HepG2 (cell line): Measurements from ENCODE around the gene PISD. TPM values are rescaled to one million over a fixed set of nuclear protein-coding genes. Genes with fewer than 3 reads are reported as not detected.

ENCODE experiments used
- ARHGAP35 ChIP-seq: sonication (generic); formaldehyde crosslinking; IDR thresholded peaks from 2 replicates; pipeline ENCODE4 v1.9.0; 2022; ENCODE audit warnings: mild to moderate bottlenecking, inconsistent platforms, moderate library complexity, missing genetic modification reagents, borderline replicate concordance
- CREB1 ChIP-seq, 2 experiments: fragments of 450-650 bp in 1 of 2; IDR thresholded peaks; 2 replicates each; pipeline ENCODE4 v1.6.1; 2016 to 2017; ENCODE audit warnings: control low read depth in 1 of 2, mild to moderate bottlenecking in 1 of 2, missing compliant biosample characterization in 1 of 2, missing genetic modification characterization in 1 of 2
- ERF ChIP-seq: IDR thresholded peaks from 2 replicates; pipeline ENCODE4 v1.6.1; 2018; ENCODE audit warnings: missing biosample characterization, missing genetic modification reagents
- FLYWCH1 ChIP-seq: sonication (generic); formaldehyde crosslinking; IDR thresholded peaks from 2 replicates; pipeline ENCODE4 v1.8.1; 2023; ENCODE audit warnings: mild to moderate bottlenecking, missing genetic modification reagents
- GTF3A ChIP-seq: sonication (generic); formaldehyde crosslinking; conservative IDR thresholded peaks from 2 replicates; pipeline ENCODE4 v1.4.0; 2020; ENCODE audit warnings: mild to moderate bottlenecking, missing genetic modification reagents
- KAT8 ChIP-seq: IDR thresholded peaks from 2 replicates; pipeline ENCODE4 v1.6.1; 2016; ENCODE audit warnings: missing genetic modification reagents, missing compliant biosample characterization
- NFE2L1 ChIP-seq: sonication (generic); formaldehyde crosslinking; IDR thresholded peaks from 2 replicates; pipeline ENCODE4 v1.4.0; 2020; ENCODE audit warnings: missing genetic modification reagents, mild to moderate bottlenecking, borderline replicate concordance
- RNF219 ChIP-seq: sonication (generic); formaldehyde crosslinking; IDR thresholded peaks from 2 replicates; pipeline ENCODE4 v1.5.0; 2020; ENCODE audit warnings: mild to moderate bottlenecking, missing genetic modification reagents
- SNAPC4 ChIP-seq: sonication (generic); formaldehyde crosslinking; IDR thresholded peaks from 2 replicates; pipeline ENCODE4 v1.4.0; 2020; ENCODE audit warnings: mild to moderate bottlenecking, missing genetic modification reagents
- YEATS2 ChIP-seq: sonication (generic); formaldehyde crosslinking; IDR thresholded peaks from 2 replicates; pipeline ENCODE4 v1.4.0; 2020; ENCODE audit warnings: missing genetic modification reagents, borderline replicate concordance
- ZBED4 ChIP-seq: sonication (generic); formaldehyde crosslinking; IDR thresholded peaks from 2 replicates; pipeline ENCODE4 v1.4.0; 2020; ENCODE audit warnings: missing genetic modification reagents, borderline replicate concordance
- ZMAT3 ChIP-seq: sonication (generic); formaldehyde crosslinking; conservative IDR thresholded peaks from 2 replicates; pipeline ENCODE4 v1.7.0; 2021; ENCODE audit warnings: missing genetic modification reagents
- ZNF512 ChIP-seq: sonication (generic); formaldehyde crosslinking; IDR thresholded peaks from 2 replicates; pipeline ENCODE4 v1.4.0; 2020; ENCODE audit warnings: mild to moderate bottlenecking, missing genetic modification reagents
- ZNF570 ChIP-seq: sonication (generic); formaldehyde crosslinking; IDR thresholded peaks from 2 replicates; pipeline ENCODE4 v1.4.0; 2020; ENCODE audit warnings: mild to moderate bottlenecking, missing genetic modification reagents, borderline replicate concordance
- polyA plus RNA-seq, 8 experiments: library from polyadenylated mRNA; depleted of rRNA in 3 of 8; stranded (reverse) in 7 of 8; unstranded in 1 of 8; fragments of >200 nt; fragmentation: Illumina TruSeq in 4 of 8; extraction: Trizol in 4 of 8; gene quantifications; 2 replicates each; pipeline versions ENCODE4 v1.2.1 to v1.2.3, GENCODE V29; 2011 to 2016; ENCODE audit warnings: low read depth in 4 of 8, missing spikeins in 1 of 8, mixed read lengths in 1 of 8; ENCODE audit not compliant: insufficient read depth in 1 of 8
- total RNA-seq, 5 experiments: library from RNA; depleted of rRNA; stranded (reverse); fragments of >200 nt; fragmentation: Illumina TruSeq; extraction: Trizol; gene quantifications; 2 replicates each; pipeline ENCODE4 v1.2.3, GENCODE V29; 2016; ENCODE audit warnings: low read depth in 1 of 5
- TF ChIP-seq, protein P1 (sequence below): sonication (generic); formaldehyde crosslinking; IDR thresholded peaks from 2 replicates; pipeline ENCODE4 v1.8.0; 2022; ENCODE audit warnings: missing genetic modification reagents, mild to moderate bottlenecking, borderline replicate concordance

Gene PISD
- total and polyA plus RNA-seq, 2 of the 13 experiments (the other 11 are each of a cell fraction or from before 2014, with no cell fraction given) = 30.1 to 47.7 TPM

DNA sequence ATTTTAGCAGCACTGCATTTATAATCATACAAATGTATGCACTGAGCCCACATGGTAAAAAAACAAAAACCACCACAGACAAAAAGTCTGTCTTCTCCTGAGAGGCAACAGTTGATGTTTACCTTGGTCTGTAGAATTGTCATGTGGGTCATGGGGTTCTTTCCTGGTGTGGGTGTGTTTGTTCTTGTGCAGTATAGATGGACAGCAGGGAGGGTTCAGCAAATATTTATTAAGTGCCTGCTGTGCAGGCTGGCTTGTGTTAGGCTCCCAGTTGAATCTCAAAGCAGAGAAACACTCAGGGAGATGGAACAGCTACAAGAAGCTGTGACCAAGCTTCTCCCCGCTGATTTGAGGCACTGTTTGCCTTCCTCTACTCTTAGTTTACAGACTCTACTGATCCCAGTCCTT, 82.2 kb downstream of the PISD start (continued):
- no peak for TF ChIP-seq RNF219
- no peak for TF ChIP-seq ARHGAP35
- no peak for TF ChIP-seq ZMAT3 (CRISPR knock-in tag)
- TF ChIP-seq ERF (CRISPR knock-in tag) = peak; percentile 89
- TF ChIP-seq ZNF570 (CRISPR knock-in tag) = no peak
- TF ChIP-seq, protein P1, sequence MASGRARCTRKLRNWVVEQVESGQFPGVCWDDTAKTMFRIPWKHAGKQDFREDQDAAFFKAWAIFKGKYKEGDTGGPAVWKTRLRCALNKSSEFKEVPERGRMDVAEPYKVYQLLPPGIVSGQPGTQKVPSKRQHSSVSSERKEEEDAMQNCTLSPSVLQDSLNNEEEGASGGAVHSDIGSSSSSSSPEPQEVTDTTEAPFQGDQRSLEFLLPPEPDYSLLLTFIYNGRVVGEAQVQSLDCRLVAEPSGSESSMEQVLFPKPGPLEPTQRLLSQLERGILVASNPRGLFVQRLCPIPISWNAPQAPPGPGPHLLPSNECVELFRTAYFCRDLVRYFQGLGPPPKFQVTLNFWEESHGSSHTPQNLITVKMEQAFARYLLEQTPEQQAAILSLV (CRISPR knock-in tag) = no peak
- TF ChIP-seq CREB1 (IDR thresholded peaks at IDR 0.05) = no peak
- peak; percentile 38; the same call in 1 of the 2 replicates for TF ChIP-seq CREB1 (CRISPR knock-in tag; IDR thresholded peaks at IDR 0.05)
- TF ChIP-seq FLYWCH1 (CRISPR knock-in tag) = no peak
- peak; percentile 20; the same call in 1 of the 2 replicates for TF ChIP-seq ZBED4 (CRISPR knock-in tag)
- no peak for TF ChIP-seq ZNF512 (CRISPR knock-in tag)
- TF ChIP-seq SNAPC4 (CRISPR knock-in tag) = peak; percentile 45; the same call in 1 of the 2 replicates
- TF ChIP-seq YEATS2 (CRISPR knock-in tag) = 0 out of 2 replicates have a peak, but pooled peaks have one; percentile 34
- no peak for TF ChIP-seq NFE2L1 (CRISPR knock-in tag)
- 0 out of 2 replicates have a peak, but pooled peaks have one; percentile 73 for TF ChIP-seq GTF3A (CRISPR knock-in tag)
- peak; percentile 70 for TF ChIP-seq KAT8 (CRISPR knock-in tag)
